Gastrocnemius medialis (tissue), 4 donors: ENCODE data around the gene APOBEC2. TPM values are rescaled to one million over a fixed set of nuclear protein-coding genes. Genes with fewer than 3 reads are reported as not detected.

Experiments
- ATAC-seq, 2 donors: fragments of 150-250 bp; one replicate each; pipeline ENCODE4 v1.9.1; 2016
- DNase-seq, 2 donors: peaks; one replicate each; pipeline ENCODE4 v3.0.0-alpha.2; 2019
- H3K27ac ChIP-seq, 4 donors: fragments of 200-600 bp; sonication (generic); 1 replicate in 1 of 4; 2 replicates in 3 of 4; pipeline ENCODE4 v1.5.1; 2016 to 2018; ENCODE audit warnings: mild to moderate bottlenecking in 2 of 4, moderate library complexity in 1 of 4
- H3K27me3 ChIP-seq, 3 donors: fragments of 200-600 bp; sonication (generic) in 2 of 3; 1 replicate in 1 of 3; 2 replicates in 2 of 3; pipeline versions ENCODE4 v1.5.1 to v1.6.0; 2016 to 2019; ENCODE audit warnings: mild to moderate bottlenecking in 1 of 3, moderate library complexity in 1 of 3
- H3K36me3 ChIP-seq, 2 donors: fragments of 200-600 bp; sonication (generic) in 1 of 2; one replicate each; pipeline ENCODE4 v1.5.1; 2017 to 2018
- H3K4me1 ChIP-seq, 2 donors: fragments of 200-600 bp; sonication (generic) in 1 of 2; one replicate each; pipeline ENCODE4 v1.5.1; 2016 to 2017; ENCODE audit warnings: mild to moderate bottlenecking in 2 of 2
- H3K4me3 ChIP-seq, 4 donors: fragments of 200-600 bp; sonication (generic) in 3 of 4; 1 replicate in 1 of 4; 2 replicates in 3 of 4; pipeline ENCODE4 v1.5.1; 2016 to 2019; ENCODE audit warnings: mild to moderate bottlenecking in 2 of 4
- H3K9me3 ChIP-seq, 3 donors: fragments of 200-600 bp; sonication (generic) in 2 of 3; 1 replicate in 1 of 3; 2 replicates in 2 of 3; pipeline ENCODE4 v1.5.1; 2016 to 2019
- CTCF ChIP-seq, 5 experiments: fragments of 450-650 bp in 3 of 5; fragments of 200-600 bp in 2 of 5; sonication (generic) in 2 of 5; IDR thresholded peaks in 4 of 5; conservative IDR thresholded peaks in 1 of 5; 1 replicate in 4 of 5; 2 replicates in 1 of 5; pipeline ENCODE4 v1.5.1; 2016 to 2019; ENCODE audit warnings: antibody characterized with exemption in 5 of 5, mild to moderate bottlenecking in 3 of 5, moderate library complexity in 3 of 5
- POLR2A ChIP-seq, 2 donors: fragments of 450-650 bp; IDR thresholded peaks; one replicate each; pipeline ENCODE4 v1.6.1; 2017; ENCODE audit warnings: antibody characterized with exemption in 2 of 2, mild to moderate bottlenecking in 2 of 2, moderate library complexity in 2 of 2
- in situ Hi-C, 4 donors: fragments of 200-750 bp; cut with MboI; loops; one replicate each; pipeline versions ENCODE4 v1.15.0 to v1.8.0; 2017; ENCODE audit warnings: low sequenced_read_pairs in 4 of 4
- intact Hi-C: fragments of 100-400 bp; cut with DNase I; formaldehyde crosslinking; loops from one replicate; pipeline ENCODE4 v1.15.1; 2023; ENCODE audit warnings: low total_unique reads
- total RNA-seq, 4 donors: library from RNA; depleted of rRNA; stranded (reverse); fragments of >200 nt; gene quantifications; one replicate each; pipeline versions ENCODE4 v1.1.0 to v1.2.3, GENCODE V29; 2016

The APOBEC2 gene
- total RNA-seq, 4 donors from 2014 or later, result 93.9 to 315 (median 106) TPM

GRCh38 chr6:41050536-41050935 is 2.5 kb upstream of the APOBEC2 start:
- DNase-seq (no peak), ATAC-seq (no peak)
- Histone ChIP-seq H3K27me3 (no peaks in the 10 kb centered on the region), H3K9me3 (no peaks in the 10 kb centered on the region), H3K27ac (peak overlapping the region; percentile 26 to 99 (median 96)), H3K36me3 (no peaks in the 10 kb centered on the region), H3K4me3 (no peak overlapping the region), H3K4me1 (peaks cover 66 to 73% of the 10 kb centered on the region in 2 donors)
- intact Hi-C loops, result no loop called here
- in situ Hi-C loops, result no loop called here
- no peak for TF ChIP-seq CTCF (IDR thresholded peaks at IDR 0.05 in 4 of 5, conservative IDR thresholded peaks at IDR 0.05 in 1 of 5)
- no peak for TF ChIP-seq POLR2A (IDR thresholded peaks at IDR 0.05)

- peak overlapping the region; percentile 96 to 99 (median 98) for H3K27ac ChIP-seq
- peaks cover 75 to 77% of the 10 kb centered on the region in 2 donors for H3K4me1 ChIP-seq
Observed at GRCh38 chr6:41051873-41052272, 1.1 kb upstream of the APOBEC2 start.

GRCh38 chr6:41054511-41054910 is 1.5 kb downstream of the APOBEC2 start:
- TF ChIP-seq POLR2A (IDR thresholded peaks at IDR 0.05) (no peak), CTCF (IDR thresholded peaks at IDR 0.05 in 4 of 5, conservative IDR thresholded peaks at IDR 0.05 in 1 of 5) (no peak)
- no peak for DNase-seq
- Histone ChIP-seq H3K27ac (peak overlapping the region; percentile 96 to 99 (median 98)), H3K9me3 (no peaks in the 10 kb centered on the region), H3K36me3 (no peaks in the 10 kb centered on the region), H3K4me3 (peak overlapping the region; percentile 47 to 66 (median 58)), H3K4me1 (peaks cover 82 to 84% of the 10 kb centered on the region in 2 donors), H3K27me3 (no peaks in the 10 kb centered on the region)
- in situ Hi-C loops (no loop called here), intact Hi-C loops (no loop called here)
- ATAC-seq, result no peak

More at GRCh38 chr6:41051873-41052272, 1.1 kb upstream of the APOBEC2 start:
- in situ Hi-C loops, result no loop called here
- no peak for DNase-seq
- no peak for ATAC-seq
- TF ChIP-seq CTCF (IDR thresholded peaks at IDR 0.05 in 4 of 5, conservative IDR thresholded peaks at IDR 0.05 in 1 of 5), result no peak
- TF ChIP-seq POLR2A (IDR thresholded peaks at IDR 0.05), result no peak
- intact Hi-C loops, result loop anchor here (2.0 kb wide), 1 partner anchor 21 kb away; the partner anchor contains the start of genes NFYA and OARD1
- Histone ChIP-seq H3K4me3 (no peak overlapping the region), H3K9me3 (no peaks in the 10 kb centered on the region), H3K36me3 (no peaks in the 10 kb centered on the region), H3K27me3 (no peaks in the 10 kb centered on the region)

- Histone ChIP-seq H3K27ac (peak overlapping the region; percentile 96 to 99 (median 98)), H3K27me3 (no peaks in the 10 kb centered on the region), H3K4me1 (peaks cover 82 to 83% of the 10 kb centered on the region in 2 donors), H3K9me3 (no peaks in the 10 kb centered on the region), H3K4me3 (peak overlapping the region; percentile 47 to 66 (median 58)), H3K36me3 (no peaks in the 10 kb centered on the region)
- peak; percentile 41 to 57 for ATAC-seq
- TF ChIP-seq POLR2A (IDR thresholded peaks at IDR 0.05) (peak; percentile 32 to 84), CTCF (IDR thresholded peaks at IDR 0.05 in 4 of 5, conservative IDR thresholded peaks at IDR 0.05 in 1 of 5) (no peak)
- in situ Hi-C loops, result no loop called here
- intact Hi-C loops, result no loop called here
- peak; percentile 53 to 72 for DNase-seq
Observed at GRCh38 chr6:41055149-41055548, 2.1 kb downstream of the APOBEC2 start.
